ENCODE data around the gene TIMM50.

TIMM50 gene

GRCh38 chr19:39502640-39503417, 22.2 kb downstream of the TIMM50 start:
- DNase-seq = peak; percentile 44

- no peak for DNase-seq
Observed at GRCh38 chr19:39506598-39506943, 25.9 kb downstream of the TIMM50 start.

GRCh38 chr19:39506944-39507714, 26.5 kb downstream of the TIMM50 start:
- DNase-seq = no peak

- no peak for DNase-seq
Observed at GRCh38 chr19:39507715-39508364, 27.2 kb downstream of the TIMM50 start.

GRCh38 chr19:39508629-39509028, 28.0 kb downstream of the TIMM50 start:
- DNase-seq = no peak

- no peak for DNase-seq
Observed at GRCh38 chr19:39509233-39509632, 28.6 kb downstream of the TIMM50 start.

- no peak for DNase-seq
Observed at GRCh38 chr19:39512988-39513387, 32.4 kb downstream of the TIMM50 start.

GRCh38 chr19:39514840-39515550, 34.4 kb downstream of the TIMM50 start, which contains the start of gene SELENOV:
Gene SELENOV, plus strand, starts transcription at chr19:39515139. Its CDS starts 74 bp downstream, at chr19:39515213.
- no peak for DNase-seq

- no peak for DNase-seq
Observed at GRCh38 chr19:39515551-39516191, 35.0 kb downstream of the TIMM50 start.

- DNase-seq = no peak
Observed at GRCh38 chr19:39516270-39516669, 35.6 kb downstream of the TIMM50 start.

GRCh38 chr19:39517432-39517831, 36.8 kb downstream of the TIMM50 start:
- DNase-seq = no peak

- no peak for DNase-seq
Observed at GRCh38 chr19:39518458-39518857, 37.8 kb downstream of the TIMM50 start.

GRCh38 chr19:39518975-39519374, 38.3 kb downstream of the TIMM50 start:
- DNase-seq = no peak

- no peak for DNase-seq
Observed at GRCh38 chr19:39520541-39521484, 40.2 kb downstream of the TIMM50 start.

GRCh38 chr19:39524495-39524894, 43.9 kb downstream of the TIMM50 start:
- no peak for DNase-seq

- DNase-seq = no peak
Observed at GRCh38 chr19:39525205-39525604, 44.6 kb downstream of the TIMM50 start.

- no peak for DNase-seq
Observed at GRCh38 chr19:39531834-39532232, 51.2 kb downstream of the TIMM50 start.

GRCh38 chr19:39532233-39533002, 51.8 kb downstream of the TIMM50 start, which contains the start of gene EID2B:
Gene EID2B, minus strand, starts transcription at chr19:39532852. Its CDS starts 50 bp downstream, at chr19:39532802.
- DNase-seq = peak; percentile 88

GRCh38 chr19:39533003-39533512, 52.4 kb downstream of the TIMM50 start:
- DNase-seq = no peak

GRCh38 chr19:39533791-39534190, 53.2 kb downstream of the TIMM50 start:
- no peak for DNase-seq

Measured in KG1 (cell line).